NCI-H1048 (cell line): Measurements from ENCODE around the gene PRICKLE2.

Experiments used
- DNase-seq: peaks from one replicate; lab custom pipeline; 2025; lab: John Stamatoyannopoulos, UW

PRICKLE2 gene

DNA sequence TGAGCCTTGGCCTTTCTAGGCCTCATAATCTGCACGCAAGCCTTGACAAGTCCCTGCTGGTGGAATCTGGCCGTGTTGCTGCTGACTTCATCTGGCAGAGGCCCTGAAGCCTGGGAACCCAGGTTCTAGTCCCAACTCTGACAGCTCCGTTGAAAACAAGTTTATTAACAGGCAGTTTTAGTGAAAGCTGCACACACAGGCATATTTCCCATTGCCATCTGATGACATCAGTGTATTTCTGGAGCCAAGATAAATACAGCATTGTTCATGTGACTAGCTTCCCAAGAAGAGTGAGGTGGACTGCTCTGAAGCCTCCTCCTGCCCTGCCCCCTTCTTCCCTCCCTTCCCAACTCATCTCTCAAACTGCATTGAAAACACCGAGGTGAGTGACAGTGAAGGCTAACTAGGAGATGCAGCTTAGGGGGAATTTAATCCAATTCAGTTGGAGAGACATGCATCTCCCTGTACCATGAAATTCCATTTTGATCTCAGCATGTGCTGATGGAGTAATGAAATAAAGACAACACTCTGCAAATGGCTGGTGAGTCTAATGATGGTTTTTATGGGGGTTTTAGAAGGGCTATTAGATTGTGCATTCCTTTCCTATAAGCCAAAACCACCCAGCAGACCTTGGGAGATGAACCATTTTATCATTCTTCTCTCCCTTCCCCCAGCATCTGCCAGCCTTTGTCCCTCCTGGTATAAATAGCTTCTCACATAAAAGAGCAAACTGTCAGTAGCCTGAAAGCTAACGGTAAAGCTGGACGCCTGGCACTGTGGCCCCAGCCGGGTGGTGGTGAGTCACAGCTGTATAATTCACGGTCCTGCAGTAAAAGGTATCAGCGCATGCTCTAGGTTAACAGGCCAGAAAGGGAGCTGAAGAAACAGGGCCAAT is 38.0 kb downstream of the PRICKLE2 start:
- no peak for DNase-seq

DNA sequence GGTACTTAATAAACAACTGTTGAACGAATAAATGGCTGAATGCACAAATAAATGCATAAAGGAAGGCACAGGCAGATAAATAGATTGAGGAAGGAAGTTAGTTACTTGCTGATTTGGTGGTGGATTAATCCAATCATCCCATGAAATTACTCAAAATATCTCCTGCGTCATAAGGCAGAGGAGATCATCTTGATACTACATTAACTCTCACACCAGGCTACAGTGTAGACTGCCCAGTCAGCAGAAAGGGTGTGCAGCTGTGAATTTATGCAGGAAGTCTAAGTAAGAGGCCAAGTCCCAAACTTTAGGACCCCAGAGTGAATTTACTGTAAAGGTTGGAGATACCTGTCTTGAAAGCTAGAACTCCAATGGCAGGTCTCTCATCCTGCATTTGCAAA is 38.6 kb downstream of the PRICKLE2 start:
- DNase-seq, result no peak

DNA sequence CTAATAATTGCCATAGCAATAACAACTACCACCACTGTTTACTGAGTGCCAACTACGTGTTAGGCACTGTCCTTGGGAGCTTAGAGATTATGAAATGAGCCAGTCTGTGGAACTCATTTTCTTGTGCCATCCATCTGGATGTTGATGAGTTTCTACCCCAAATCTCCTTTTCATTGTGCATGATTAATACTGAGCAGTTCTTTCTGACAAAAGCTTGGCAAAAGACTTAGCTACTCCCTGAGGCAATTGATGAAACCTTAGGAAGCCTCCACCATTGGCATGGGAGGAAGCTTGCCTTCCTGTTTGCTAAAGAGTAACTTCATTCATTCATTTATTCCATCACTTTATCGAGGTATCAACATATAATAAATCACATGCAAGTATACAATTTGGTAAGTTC is 39.8 kb downstream of the PRICKLE2 start:
- DNase-seq, result no peak

DNA sequence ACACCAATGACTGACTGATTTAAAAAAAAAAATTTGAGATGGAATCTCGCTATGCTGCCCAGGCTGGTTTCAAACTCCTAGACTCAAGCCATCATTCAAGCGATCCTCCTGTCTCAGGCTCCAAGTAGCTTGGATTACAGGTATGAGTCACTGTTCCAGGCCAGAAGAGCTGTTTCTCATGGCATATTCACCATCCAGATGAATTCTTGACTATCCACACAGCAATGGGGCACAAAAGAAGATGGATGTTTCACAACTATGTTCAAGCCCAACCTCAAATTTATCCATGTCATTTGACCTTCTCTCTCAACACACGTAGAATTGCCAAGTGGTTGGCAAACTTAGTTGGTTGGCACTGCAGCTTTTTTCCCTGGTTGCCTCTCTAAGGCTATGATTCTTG is 40.6 kb downstream of the PRICKLE2 start:
- DNase-seq, result no peak

DNA sequence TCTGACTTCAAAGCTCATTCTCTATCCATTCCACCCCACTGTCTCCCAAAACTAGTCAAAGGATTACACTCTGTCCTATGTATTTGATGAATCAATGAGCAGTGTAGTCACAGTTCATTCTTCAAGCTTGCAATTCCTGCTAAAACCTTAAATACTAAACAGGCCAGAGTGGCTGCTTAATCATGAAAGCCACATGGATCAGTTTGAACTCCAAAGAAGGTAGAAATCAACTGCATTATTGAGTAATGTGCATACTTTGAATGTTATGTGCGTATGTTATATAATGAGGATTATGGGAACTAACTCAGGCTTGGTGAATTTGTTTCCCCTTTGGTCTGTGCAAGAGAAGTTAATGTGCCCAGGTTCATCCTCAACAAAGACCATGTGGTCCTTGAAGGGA is 45.4 kb downstream of the PRICKLE2 start:
- DNase-seq, result no peak

DNA sequence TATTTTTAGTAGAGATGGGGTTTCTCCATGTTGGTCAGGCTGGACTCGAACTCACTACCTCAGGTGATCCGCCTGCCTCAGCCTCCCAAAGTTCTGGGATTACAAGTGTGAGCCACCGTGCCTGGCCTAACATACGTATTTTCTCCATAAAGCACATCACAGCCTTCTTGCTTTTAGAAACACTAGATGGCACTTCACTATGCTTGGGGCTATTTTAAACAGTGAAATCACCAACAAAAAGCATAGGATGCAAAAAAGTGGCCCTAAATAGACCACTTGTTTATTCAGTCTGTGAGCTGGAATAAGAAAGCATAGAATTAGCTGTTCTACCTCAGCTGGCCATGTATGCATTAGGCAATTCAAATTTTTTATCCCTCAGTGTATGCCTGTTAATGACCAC is 46.0 kb downstream of the PRICKLE2 start:
- DNase-seq, result no peak

DNA sequence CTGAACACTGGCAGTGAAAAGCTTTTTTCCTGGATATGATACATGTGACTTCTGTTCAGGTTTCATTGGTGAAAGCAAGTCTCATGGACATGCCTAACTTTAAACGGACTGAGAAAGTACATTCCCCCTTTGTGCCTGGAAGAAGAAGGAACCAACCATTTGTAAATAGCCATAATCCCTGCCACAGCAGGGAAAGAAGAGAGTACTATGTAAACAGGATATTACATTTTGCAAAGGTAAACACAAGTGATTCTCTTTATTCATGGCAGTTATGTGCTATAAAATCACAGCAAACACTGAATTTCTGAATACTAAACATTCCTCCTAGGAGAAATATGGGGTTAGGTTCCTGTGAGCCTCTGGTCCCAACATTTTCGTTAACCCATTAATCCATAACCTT is 46.8 kb downstream of the PRICKLE2 start:
- DNase-seq, result no peak

DNA sequence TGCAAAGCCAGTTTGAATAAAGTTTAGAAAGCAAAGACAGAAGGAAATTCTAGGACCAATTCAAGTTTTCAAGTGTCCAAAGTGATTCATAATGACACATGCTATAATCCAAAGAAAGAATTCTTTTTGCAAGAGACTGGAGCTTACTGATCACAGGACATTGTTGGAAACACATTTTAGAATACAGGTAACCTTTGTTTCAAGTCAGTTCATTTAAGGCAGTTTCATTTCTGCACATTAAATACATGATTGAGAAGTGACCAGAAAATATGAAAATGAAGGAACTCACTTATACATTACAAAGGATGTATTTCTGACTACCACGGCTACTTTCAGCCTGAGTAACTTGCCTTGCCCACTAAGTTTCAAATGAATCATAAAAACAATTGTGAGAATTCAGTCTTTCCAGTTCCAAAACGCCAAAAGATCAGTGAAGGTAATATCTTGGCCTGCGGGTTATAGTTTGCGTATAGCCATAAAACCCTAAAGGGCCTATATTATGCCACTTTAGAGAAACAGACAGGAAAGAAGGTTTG is 48.7 kb downstream of the PRICKLE2 start:
- DNase-seq, result no peak

DNA sequence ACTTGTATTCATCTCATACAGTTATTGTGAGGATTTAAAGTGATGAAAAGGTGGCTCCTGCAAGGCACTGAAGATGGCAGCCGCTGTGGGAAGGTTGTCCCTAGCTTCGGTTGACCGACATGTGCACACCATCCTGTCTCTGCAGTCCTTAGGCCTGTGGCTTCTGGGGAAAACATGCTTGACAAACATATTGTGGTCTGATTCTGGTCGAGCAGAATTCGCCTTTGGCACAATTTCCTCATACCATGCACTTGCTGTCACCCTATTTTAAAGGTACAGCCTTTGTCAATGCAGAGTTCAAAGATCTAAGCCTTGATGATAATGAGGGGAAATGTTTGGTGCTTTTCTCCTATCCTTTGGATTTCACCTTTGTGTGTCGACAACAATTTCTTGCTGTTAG is 50.9 kb downstream of the PRICKLE2 start:
- no peak for DNase-seq

DNA sequence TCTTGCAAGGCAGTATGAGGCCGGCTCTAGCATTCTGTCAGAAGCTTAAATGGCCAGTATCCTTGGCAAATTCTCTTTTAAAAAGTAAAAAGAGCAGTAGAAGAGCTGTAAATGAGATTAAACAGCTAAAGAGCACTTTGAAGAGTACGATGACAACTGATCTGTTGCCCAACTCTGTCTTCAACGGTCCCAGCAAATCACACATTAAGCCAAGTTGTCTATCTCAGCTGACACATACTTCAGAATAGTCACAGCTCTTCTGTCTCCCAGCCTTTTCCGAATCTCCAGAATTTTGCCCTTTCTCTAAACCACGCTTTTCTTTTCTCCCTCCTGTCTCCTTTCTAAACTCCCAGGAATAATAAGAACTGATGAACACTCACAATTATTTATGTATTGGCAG is 51.7 kb downstream of the PRICKLE2 start:
- no peak for DNase-seq

DNA sequence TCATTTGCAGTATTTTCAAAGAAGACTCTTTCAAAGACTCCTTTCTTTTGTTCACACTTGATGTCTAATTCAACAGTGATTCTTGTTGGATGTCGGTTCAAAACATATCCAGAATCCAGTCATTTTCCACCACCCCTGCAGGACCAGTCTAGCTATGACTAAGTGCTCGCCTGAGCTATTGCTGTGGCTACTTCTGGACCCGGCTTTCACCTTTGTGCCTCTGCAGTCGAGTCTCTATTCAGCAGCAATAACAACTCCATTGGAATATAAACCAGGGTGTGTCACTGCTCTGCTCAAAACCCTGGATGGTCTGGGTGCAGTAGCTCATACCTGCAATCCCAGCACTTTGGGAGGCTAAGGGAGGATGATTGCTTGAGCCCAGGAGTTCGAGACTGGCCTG is 55.0 kb downstream of the PRICKLE2 start:
- no peak for DNase-seq

DNA sequence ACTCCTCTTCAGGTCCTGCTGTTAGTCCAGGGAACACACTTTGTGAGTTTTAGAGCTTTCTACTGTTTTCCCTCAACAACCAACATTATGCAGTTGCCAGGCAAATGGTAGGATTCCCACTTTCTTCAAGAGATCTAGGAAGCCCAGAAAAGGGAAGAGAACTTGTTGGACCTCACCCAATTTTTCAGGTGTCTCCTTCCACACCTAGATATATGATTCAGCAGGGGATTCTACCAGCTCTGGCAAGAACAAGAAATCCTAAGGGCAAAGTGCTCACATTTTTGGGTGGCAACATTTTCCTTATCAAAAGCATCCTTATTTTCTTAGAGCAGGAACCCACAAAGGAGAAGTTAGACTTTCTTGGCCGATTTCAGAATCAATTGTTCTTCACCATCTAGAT is 57.4 kb downstream of the PRICKLE2 start:
- DNase-seq, result no peak

DNA sequence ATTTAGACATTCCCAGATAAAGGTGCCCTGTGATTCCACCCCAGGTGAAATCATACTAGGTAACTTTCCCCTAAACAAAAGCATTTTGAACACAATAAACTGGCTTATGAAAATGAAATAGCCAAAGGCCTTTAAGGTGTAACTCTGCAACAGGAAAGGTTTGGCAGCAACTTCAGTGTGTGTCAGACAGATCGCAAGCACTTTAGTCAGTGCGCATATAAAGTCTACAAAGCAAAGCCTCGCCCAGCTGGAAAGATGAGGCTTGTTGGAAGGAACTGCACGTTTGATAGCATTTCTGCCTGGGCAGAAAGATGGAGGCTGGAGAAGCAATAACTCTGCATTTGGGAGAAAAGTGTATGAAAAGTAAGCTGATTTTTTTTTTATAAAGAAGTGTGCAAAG is 57.9 kb downstream of the PRICKLE2 start:
- no peak for DNase-seq

DNA sequence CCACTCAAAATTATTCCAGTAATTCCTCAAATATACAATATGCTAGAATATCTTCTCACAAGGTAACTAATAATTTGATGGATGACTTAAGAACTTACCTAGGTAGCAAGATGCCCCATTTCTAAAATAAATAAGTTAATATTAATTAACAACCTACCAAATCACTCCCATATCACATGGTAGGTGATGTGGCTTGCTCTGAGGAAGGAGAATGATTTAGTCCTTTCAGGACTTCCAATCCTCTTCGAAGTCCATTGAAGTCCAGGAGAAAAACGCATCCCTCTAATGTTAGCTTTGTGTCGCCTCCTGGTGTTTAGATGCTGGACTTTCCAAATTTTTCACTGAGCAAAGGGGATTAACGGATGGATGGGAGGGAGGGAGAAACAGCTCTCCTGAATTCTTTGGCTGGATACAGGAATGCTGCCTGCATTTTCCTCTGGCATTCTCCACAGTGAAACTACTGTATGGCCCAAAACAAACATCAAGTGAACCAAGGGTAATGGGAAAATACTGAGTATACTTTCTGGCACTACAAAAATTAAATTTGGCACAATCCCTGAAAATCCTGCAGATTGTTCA is 58.6 kb downstream of the PRICKLE2 start:
- DNase-seq, result no peak

DNA sequence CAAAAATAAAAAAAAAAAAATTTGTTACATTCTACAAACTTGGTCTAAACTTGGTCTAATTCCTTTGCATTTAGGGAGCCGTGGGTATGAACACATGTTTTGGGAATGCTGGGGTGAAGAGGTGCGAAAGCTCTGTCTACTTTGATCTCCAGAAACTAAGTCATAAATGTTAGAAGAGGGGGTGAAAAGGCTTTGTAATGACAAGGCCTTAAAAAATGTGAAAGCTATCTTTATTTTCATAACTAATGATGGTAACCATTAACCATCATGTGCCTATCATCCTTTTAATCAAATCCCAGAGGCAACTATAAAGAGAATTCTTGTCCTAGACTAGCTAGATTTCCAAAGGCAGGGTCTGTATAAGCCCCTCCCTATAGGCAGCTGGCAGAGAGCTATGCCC is 60.9 kb downstream of the PRICKLE2 start:
- no peak for DNase-seq

DNA sequence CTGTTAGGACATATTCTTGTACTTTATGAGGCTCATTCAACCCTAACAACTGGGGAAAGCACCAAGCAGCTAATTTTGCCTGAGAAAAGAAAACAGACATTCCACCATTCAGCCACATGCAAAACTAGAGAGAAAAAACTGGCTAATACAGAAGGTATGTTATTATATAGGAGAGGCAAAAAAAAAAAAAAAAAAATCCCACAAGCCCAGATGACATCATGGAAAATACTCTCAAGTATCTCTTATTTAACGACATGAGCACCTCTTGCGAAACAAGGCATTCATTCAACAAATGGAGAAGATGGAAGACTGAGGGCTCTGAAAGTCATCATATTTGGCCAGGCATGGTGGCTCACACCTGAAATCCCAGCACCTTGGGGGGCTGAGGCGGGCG is 61.5 kb downstream of the PRICKLE2 start:
- DNase-seq, result peak; percentile 43

DNA sequence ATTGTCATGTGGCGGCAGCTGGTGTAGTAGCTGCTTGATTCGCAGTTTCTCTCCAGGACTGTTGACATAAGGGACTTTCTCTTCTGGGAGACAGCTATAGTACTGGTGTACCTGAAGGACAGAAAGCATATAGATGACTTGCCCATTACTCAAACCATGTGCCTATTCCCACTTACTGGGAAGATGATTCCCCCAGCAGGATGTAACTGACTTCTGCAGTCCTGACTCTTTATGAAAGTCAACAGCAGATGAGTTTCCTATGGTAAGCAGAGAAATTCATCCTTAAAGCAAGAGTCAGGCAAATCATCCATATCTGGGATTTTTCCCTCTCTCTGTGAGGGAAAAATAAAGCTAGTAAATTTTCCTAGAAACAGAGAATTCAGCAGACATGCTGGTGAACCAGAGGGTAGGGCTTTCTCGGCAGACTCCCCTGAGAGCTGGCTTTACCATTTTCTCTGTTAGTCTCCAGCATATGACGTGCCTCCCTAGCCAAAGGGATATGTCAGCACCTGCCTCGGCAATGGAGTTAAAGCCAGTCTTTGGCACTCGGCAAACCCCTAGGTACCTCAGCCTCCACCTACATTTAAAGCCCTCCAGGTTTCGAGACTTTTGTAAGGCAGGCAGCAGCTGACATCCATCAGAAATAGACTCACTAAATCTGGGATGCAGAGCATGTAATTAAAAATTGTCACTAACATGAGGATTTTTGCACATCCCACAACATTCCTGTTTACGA is 62.1 kb downstream of the PRICKLE2 start:
- DNase-seq, result no peak

DNA sequence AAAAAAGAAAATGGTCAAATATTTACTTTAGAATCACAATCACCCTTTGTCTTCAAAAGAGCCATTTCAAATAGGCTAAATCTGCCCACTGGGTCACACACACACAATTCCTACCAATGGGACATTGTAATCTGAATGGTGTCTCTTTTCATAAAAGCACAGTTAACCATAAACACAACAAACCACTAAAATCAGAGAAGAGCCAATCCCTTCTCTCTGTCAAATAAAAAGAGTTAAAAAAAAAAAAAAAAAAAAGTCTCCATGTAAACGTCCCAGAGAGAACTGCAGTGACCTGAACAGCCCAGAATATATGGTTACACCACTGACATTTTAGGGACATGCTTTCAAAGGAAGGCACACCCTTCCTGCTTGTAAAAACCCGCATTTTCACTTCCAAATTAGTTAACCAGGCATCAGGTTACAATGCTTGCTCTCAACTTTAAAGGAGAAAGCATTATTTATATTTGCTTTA is 63.7 kb downstream of the PRICKLE2 start:
- DNase-seq, result no peak

DNA sequence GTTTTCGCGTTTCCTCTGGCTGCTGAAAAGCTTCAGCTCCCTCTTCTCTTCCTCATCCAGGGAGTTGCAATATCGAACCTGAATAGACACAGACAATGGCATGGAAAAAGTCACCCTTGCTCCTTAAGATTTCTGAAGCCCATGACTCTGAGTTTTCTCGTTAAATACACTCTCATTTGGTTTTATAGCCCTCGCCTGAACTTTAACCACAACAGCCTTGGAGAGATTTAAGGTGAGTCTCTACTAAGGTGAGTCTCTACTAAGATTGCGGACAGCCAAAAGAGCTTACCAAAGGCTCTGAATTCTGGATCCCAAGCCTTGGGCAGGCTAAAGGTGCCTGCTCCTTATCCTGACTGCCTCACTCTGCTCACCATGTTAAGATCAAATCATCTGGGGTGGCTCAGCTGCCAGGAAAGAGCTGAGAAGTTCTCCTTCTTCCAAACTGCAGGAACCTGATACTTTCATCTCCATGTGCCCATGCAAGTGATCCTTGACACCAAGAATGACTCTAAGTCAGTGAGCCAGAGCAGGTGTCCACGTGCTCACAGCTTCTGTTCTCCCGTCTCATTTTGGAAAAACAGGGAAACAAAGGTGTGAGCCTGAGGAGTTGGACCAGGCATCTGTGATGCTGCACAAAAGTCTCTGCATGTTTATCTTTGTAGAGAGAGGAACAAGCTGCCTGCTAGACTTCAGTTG is 65.1 kb downstream of the PRICKLE2 start:
- DNase-seq, result no peak

DNA sequence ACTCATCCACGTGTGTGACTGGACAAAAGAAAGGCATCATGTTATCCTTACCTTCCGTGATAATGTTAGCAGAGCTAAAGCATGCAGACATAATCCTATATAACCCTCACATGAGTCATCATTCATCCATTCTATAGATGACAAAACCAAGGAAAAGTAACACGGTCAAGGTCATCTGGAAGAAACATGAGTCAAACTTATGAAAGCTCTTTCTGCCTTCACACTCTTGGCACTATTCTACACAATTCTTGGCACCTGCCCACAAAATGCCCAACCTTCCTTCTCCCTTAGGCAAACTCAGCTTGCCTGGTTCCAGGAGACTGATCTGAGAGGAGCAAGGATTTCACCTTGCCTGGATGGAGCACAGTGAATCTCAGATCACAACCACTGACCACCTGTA is 66.9 kb downstream of the PRICKLE2 start:
- no peak for DNase-seq

DNA sequence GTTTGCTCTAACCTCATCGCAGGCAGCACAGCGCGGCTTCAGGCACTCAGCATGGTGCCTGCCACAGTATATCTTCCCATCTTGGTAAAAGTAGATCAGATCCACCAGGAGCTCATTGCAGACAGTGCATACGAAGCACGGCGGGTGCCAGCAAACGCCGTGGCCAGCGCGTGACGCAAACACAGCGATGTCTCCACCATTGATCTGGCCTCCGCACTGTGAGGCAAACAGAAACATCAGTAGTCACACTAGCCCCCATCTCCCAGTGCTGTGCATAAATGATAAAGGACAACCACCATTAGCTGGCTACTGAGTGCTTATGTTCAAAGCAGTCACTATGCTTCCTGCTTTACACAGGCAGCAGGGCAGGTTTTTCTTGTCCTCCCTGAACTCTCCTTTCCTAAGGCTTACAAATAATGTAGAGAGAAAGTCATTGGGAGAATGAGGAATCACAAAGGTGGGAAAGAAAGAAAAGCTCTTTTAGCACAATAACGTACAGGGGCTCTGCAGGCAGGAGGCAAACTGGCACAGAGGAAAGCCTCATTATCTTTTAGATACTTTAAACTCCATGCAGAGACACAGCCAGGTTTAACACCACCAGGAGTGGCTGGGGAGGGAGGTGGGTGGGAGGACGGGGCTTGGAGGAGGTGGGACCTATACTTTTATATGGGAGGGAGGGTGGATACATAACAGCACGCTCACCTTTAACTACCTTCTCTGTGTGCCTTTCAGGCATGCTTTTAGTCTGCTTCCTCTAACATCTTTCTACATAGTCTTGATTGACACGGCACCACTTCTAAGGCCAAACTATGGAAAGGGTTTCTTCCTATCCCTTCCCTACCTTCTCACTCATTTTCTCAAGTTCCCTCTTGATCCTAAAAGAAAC is 67.9 kb downstream of the PRICKLE2 start:
- DNase-seq, result no peak
